Activated naive CD4-positive, alpha-beta T cell treated with anti-CD3 and anti-CD28 coated beads, Interleukin-2, amount 50 U/mL, for 24 hours (primary cell): ENCODE measurements around the gene CNNM3.

Experiments used
- H3K27ac Mint-ChIP-seq: one replicate; pipeline ENCODE4 v1.8.0; 2021; ENCODE audit warnings: mild to moderate bottlenecking, mixed read lengths
- H3K27me3 Mint-ChIP-seq: one replicate; pipeline ENCODE4 v1.8.0; 2021; ENCODE audit warnings: mixed read lengths
- H3K36me3 Mint-ChIP-seq: one replicate; pipeline ENCODE4 v1.8.0; 2021; ENCODE audit warnings: mixed read lengths
- H3K4me1 Mint-ChIP-seq: one replicate; pipeline ENCODE4 v1.8.0; 2021; ENCODE audit warnings: mixed read lengths
- H3K4me3 Mint-ChIP-seq: one replicate; pipeline ENCODE4 v1.8.0; 2021; ENCODE audit warnings: mild to moderate bottlenecking, mixed read lengths
- H3K9me3 Mint-ChIP-seq: one replicate; pipeline ENCODE4 v1.8.0; 2021; ENCODE audit warnings: mixed read lengths

Gene CNNM3

GRCh38 chr2:96839293-96839874 lies 23.3 kb downstream of the CNNM3 start:
- H3K27me3 Mint-ChIP-seq: no peaks in the 10 kb centered on the region
- peak overlapping the region; percentile 44 for H3K4me3 Mint-ChIP-seq
- peak overlapping the region; percentile 23 for H3K27ac Mint-ChIP-seq
- peaks cover 8% of the 10 kb centered on the region for H3K4me1 Mint-ChIP-seq
- H3K9me3 Mint-ChIP-seq: no peaks in the 10 kb centered on the region
- no peaks in the 10 kb centered on the region for H3K36me3 Mint-ChIP-seq

GRCh38 chr2:96839875-96840850 lies 24.1 kb downstream of the CNNM3 start:
- H3K4me3 Mint-ChIP-seq: peak overlapping the region; percentile 44
- no peaks in the 10 kb centered on the region for H3K9me3 Mint-ChIP-seq

GRCh38 chr2:96841701-96842495 lies 25.8 kb downstream of the CNNM3 start:
- peaks cover 8% of the 10 kb centered on the region for H3K4me1 Mint-ChIP-seq
- H3K9me3 Mint-ChIP-seq: no peaks in the 10 kb centered on the region
- no peak overlapping the region for H3K4me3 Mint-ChIP-seq
- peaks cover 2% of the 10 kb centered on the region for H3K36me3 Mint-ChIP-seq
- no peak overlapping the region for H3K27ac Mint-ChIP-seq
- no peaks in the 10 kb centered on the region for H3K27me3 Mint-ChIP-seq

More at GRCh38 chr2:96839875-96840850, 24.1 kb downstream of the CNNM3 start:
- Mint-ChIP-seq H3K36me3 (peaks cover 2% of the 10 kb centered on the region), H3K27ac (peak overlapping the region; percentile 23), H3K4me1 (peaks cover 8% of the 10 kb centered on the region), H3K27me3 (no peaks in the 10 kb centered on the region)

GRCh38 chr2:96842600-96842999 lies 26.5 kb downstream of the CNNM3 start:
- no peaks in the 10 kb centered on the region for H3K9me3 Mint-ChIP-seq
- H3K4me3 Mint-ChIP-seq: no peak overlapping the region
- H3K36me3 Mint-ChIP-seq: peaks cover 2% of the 10 kb centered on the region
- H3K27me3 Mint-ChIP-seq: no peaks in the 10 kb centered on the region
- no peak overlapping the region for H3K27ac Mint-ChIP-seq
- peaks cover 8% of the 10 kb centered on the region for H3K4me1 Mint-ChIP-seq

GRCh38 chr2:96843538-96844268 lies 27.6 kb downstream of the CNNM3 start, which contains the start of gene ANKRD23:
Gene ANKRD23 (minus strand): TSS chr2:96844021. CDS start chr2:96843992, 29 bp downstream.
- no peak within 1 kb of the TSS for H3K4me3 Mint-ChIP-seq
- no peaks in the 10 kb centered on the region for H3K27me3 Mint-ChIP-seq
- no peaks in the 10 kb centered on the region for H3K9me3 Mint-ChIP-seq
- H3K36me3 Mint-ChIP-seq: peaks cover 4% of the 10 kb centered on the region
- no peak within 1 kb of the TSS for H3K27ac Mint-ChIP-seq
- H3K4me1 Mint-ChIP-seq: peaks cover 8% of the 10 kb centered on the region

GRCh38 chr2:96844405-96844808 lies 28.3 kb downstream of the CNNM3 start:
- Mint-ChIP-seq H3K9me3 (no peaks in the 10 kb centered on the region), H3K27me3 (no peaks in the 10 kb centered on the region), H3K36me3 (peaks cover 4% of the 10 kb centered on the region)

GRCh38 chr2:96846825-96847224 lies 30.8 kb downstream of the CNNM3 start:
- Mint-ChIP-seq H3K4me1 (peaks cover 4% of the 10 kb centered on the region), H3K9me3 (no peaks in the 10 kb centered on the region), H3K36me3 (peaks cover 7% of the 10 kb centered on the region), H3K27ac (no peak overlapping the region), H3K4me3 (no peak overlapping the region), H3K27me3 (no peaks in the 10 kb centered on the region)

More at GRCh38 chr2:96844405-96844808, 28.3 kb downstream of the CNNM3 start:
- Mint-ChIP-seq H3K4me3 (no peak overlapping the region), H3K27ac (no peak overlapping the region), H3K4me1 (peaks cover 4% of the 10 kb centered on the region)

GRCh38 chr2:96847586-96847985 lies 31.5 kb downstream of the CNNM3 start:
- Mint-ChIP-seq H3K27ac (no peak overlapping the region), H3K4me1 (peaks cover 4% of the 10 kb centered on the region), H3K4me3 (no peak overlapping the region), H3K9me3 (no peaks in the 10 kb centered on the region), H3K36me3 (peaks cover 7% of the 10 kb centered on the region), H3K27me3 (no peaks in the 10 kb centered on the region)

- H3K27ac Mint-ChIP-seq: no peak overlapping the region
- H3K9me3 Mint-ChIP-seq: no peaks in the 10 kb centered on the region
- H3K27me3 Mint-ChIP-seq: no peaks in the 10 kb centered on the region
- H3K4me1 Mint-ChIP-seq: peaks cover 2% of the 10 kb centered on the region
- no peak overlapping the region for H3K4me3 Mint-ChIP-seq
- H3K36me3 Mint-ChIP-seq: peaks cover 11% of the 10 kb centered on the region
These were observed 32.2 kb downstream of the CNNM3 start for GRCh38 chr2:96848264-96848663.

GRCh38 chr2:96852667-96853066 lies 36.6 kb downstream of the CNNM3 start:
- H3K27ac Mint-ChIP-seq: no peak overlapping the region
- no peak overlapping the region for H3K4me3 Mint-ChIP-seq
- peaks cover 12% of the 10 kb centered on the region for H3K36me3 Mint-ChIP-seq
- H3K4me1 Mint-ChIP-seq: peaks cover 17% of the 10 kb centered on the region
- H3K9me3 Mint-ChIP-seq: no peaks in the 10 kb centered on the region
- no peaks in the 10 kb centered on the region for H3K27me3 Mint-ChIP-seq

- H3K4me3 Mint-ChIP-seq: no peak overlapping the region
- H3K4me1 Mint-ChIP-seq: peaks cover 17% of the 10 kb centered on the region
- no peaks in the 10 kb centered on the region for H3K9me3 Mint-ChIP-seq
- H3K36me3 Mint-ChIP-seq: peaks cover 10% of the 10 kb centered on the region
- no peaks in the 10 kb centered on the region for H3K27me3 Mint-ChIP-seq
- no peak overlapping the region for H3K27ac Mint-ChIP-seq
These were observed 37.3 kb downstream of the CNNM3 start for GRCh38 chr2:96853321-96853720.

GRCh38 chr2:96856776-96857666 lies 41.0 kb downstream of the CNNM3 start:
- Mint-ChIP-seq H3K4me1 (peaks cover 37% of the 10 kb centered on the region), H3K9me3 (no peaks in the 10 kb centered on the region), H3K27me3 (no peaks in the 10 kb centered on the region), H3K4me3 (peak overlapping the region; percentile 83), H3K27ac (peak overlapping the region; percentile 87), H3K36me3 (peaks cover 10% of the 10 kb centered on the region)

GRCh38 chr2:96857667-96858372 lies 41.8 kb downstream of the CNNM3 start, which contains the start of gene ANKRD39:
Gene ANKRD39 (minus strand): TSS chr2:96858016. CDS start chr2:96857987, 29 bp downstream.
- Mint-ChIP-seq H3K9me3 (no peaks in the 10 kb centered on the region), H3K36me3 (peaks cover 9% of the 10 kb centered on the region), H3K4me1 (peaks cover 37% of the 10 kb centered on the region), H3K4me3 (peak within 1 kb of the TSS; percentile 83), H3K27ac (peak within 1 kb of the TSS; percentile 87), H3K27me3 (no peaks in the 10 kb centered on the region)
